ENCODE data around the gene ALOX5AP.
"Not testable (repeated sequence)": the region's sequence is repeated elsewhere in the genome, so short reads cannot be mapped to it uniquely, and the experiment has no call there.

Gene ALOX5AP

DNA sequence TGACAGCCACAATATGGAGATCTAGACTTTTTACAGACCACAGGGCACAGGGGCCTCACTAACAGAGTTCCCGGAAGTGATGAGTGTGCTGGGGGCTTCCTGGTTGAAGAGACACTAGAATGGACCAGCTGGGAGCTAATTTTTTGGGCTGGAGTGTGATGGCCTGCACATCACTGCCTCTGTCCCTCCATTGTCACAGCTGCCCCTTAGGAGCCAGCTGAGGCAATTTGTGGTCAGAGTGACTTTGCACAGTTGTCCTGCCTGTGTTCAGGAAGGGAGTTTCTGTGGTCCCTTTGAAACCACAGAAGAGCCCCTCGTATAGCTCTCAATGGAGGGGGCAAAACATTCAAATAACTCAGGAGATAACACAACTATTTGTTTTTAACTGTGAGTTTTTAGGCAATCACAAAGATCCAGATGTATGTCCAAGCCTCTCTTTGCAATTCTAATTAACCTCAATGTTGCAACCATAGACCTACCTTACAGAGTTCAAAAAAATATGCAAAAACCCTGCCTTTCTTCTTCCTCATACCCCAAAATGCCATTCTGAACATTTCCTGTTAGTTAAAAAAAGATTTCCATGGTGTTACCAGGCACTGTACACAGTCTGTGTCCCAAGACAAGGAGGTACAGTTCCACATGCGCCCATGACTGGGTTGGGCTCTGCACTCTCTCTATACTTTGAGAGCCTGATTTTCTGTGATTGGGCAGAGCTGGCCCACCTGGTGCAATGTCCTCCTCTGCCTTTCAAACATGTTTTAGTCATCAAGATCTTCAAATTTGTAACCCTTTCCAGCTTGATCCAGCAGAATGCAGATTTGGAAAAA, 2.4 kb downstream of the ALOX5AP start:
- DNase-seq (ENCODE audit: low spot score) = no peak

DNA sequence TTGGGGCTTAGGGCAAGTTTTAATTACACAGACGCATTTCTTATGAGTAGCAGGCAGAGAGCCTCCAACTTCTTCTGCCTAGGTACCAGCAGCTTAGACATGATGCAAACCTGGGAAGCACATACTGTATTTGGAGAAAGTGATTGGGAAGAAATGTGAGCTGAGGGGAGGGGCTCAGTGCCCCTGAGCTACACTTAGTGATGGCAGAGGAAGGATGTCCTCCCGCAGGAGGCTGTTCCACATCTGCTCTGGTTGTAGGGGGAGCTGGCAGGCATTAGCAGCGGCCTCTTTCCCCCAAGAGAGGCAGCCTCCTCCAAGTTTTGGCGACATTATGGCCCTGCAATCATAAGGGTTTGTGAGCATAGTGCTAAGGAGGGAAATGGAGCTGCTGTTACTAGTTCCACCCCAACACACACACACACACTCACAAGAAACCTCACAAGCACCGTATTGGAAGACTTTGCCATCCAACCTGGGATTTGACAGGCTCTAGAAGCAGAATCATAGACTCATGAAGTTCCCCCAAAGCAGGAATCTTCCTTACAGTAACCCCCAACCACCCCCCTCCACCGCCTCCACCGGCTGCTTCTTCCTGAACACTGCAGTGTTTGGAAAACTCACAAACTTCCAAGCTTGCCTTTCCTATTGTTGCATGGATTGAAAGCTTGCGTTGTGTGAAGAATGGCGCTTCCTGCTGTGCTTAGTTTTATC, 3.3 kb downstream of the ALOX5AP start:
- no peak for DNase-seq (ENCODE audit: low spot score)

DNA sequence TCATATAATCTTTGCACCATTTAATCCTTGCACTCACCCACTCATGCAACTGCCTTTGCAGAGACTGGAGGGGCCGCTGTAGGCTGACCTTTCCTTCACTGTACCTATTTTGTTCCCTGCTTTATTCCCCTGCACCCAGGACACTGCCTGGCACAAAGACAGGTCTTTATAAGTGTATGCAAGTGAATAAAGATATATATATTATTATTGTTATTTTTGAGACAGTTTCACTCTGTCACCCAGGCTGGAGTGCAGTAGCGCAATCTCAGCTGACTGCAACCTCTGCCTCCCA, 3.8 kb downstream of the ALOX5AP start:
- no peak for DNase-seq (ENCODE audit: low spot score)

DNA sequence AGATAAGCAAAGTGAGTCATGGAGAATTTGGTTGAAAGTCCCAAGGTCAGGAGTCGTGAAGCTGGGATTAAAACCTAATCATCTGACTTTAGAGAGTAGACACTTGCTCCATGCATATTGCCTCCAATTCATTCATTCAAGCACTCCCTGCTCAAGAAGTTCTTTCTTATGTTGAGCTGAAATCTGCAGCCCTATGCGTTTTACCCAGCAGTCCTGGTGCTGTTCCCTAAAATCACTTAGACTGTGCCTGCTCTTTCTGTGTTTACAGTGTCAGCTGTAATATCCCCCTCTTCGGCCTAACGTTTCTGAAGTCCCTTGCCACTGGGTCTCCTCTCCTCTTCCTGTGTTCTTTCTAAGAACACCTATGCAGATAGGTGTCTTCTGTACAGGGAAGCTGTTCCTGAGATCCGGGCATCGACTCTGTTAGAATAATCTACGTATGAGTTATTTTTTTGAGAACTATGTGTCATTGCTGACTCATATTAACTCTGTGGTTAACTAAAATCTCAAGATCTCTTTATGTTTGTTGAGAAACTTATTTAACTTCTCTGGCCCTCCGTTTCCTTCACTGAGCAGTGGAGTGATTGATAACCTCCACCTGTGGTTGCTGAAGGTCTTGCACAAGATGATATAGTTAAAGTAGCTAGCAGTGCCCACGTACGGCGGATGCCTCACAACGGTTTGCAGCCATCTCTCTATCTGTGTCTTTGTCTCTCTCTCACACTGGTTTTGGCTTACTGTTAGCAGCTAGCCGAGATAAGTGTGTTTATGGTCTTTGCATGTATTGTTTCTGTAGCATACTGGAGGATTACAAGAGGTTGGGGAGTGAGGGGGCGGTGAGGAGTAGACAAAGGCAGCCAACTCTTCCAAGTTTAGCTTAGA, 4.7 kb downstream of the ALOX5AP start:
- no peak for DNase-seq (ENCODE audit: low spot score)

DNA sequence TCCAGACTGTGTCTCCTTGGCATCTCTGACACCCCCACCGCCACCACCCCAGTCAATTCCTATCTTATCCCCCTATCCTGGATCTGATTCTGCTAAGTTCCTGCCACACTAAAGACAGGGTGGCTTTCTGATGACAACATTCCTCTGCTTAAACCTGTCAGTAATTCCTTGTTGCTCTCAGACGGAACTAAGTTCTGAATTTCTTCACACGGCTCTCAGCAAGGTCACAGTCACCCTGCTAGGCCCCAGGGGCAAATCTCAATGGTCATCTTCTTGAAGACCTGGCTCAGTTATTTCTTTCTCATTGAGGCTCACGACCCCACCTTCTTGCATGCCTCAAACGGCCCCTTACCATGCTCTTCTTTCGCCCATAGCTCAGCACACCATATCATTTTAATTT, 7.6 kb downstream of the ALOX5AP start:
- DNase-seq (ENCODE audit: low spot score) = no peak

DNA sequence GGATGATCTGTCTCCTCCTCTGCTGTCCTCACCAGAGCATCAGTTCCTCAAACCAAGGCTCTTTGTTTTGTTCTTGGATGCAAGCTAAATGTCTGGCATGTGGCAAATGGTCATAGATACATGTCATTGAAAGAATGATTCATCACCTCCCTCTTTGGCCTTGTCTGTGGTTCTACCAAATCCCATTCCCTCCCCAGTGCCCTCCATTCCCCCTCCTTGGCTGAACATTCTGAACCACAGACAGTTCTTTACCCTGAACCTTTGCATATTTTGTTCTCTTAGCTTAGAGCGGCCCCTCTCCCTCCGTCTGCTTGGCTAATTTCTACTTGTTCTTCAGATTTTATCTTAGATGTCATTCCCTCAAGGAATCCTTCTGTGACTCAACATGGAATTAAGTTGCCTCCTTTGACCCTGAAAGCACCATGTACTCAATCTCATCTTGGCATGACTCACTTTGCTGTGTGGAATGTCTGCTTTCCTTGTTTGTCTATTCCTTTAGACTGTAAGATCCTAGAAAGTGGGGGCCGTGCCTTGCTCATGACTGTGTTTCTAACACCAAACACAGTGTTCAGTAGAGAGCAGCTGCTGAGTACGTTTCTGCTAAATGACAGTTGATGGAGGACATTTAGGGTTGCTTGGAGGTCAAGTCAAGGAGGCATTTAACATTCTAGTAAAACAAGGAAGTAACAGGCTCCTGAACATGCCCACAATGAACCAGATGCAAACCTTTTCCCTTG, 8.1 kb downstream of the ALOX5AP start:
- no peak for DNase-seq (ENCODE audit: low spot score)

DNA sequence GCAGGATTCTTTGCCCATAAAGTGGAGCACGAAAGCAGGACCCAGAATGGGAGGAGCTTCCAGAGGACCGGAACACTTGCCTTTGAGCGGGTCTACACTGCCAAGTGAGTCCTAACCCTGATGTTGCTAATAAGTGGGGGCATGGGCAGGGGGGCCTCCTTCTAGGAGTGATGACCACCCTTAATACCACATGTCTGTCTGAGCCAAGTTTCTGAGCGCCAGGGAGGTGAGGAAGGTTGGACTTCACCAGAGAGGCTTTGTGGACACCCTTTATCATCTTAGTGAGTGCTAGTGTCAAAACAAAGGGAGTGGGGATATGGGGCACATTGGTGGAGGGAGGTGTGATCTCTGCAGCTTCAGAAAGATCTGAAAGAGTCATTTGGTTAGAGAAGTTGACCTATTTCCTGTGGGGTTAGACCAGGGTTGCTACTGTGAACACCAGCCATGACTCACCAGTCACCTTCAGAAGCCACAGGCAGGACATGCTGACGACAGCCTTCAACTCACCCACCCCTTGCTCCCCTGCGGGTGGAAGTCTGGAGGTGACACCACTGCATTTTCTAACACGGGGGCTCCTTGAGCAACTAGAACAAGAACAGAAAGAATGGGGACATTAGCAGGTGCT, 8.8 kb downstream of the ALOX5AP start:
- DNase-seq (ENCODE audit: low spot score) = no peak

DNA sequence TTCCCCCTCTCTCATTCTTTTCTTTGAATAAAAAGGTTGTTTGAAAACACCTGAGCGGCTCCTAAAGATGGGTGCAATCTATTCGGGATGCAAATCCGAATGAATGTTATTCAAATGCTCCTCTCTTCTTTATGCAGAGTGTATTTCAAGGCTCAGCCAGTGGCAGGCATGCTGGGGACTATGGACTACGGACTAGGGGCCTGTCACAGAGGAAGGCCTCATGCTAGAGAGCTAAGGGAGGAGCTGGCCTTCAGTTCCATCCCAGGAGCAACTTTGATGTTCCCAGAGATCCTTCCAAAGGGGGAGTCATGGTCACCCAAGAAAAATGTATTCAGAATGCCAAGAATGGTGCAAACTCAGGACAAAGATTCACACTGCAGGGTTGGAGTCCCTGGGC, 9.3 kb downstream of the ALOX5AP start:
- no peak for DNase-seq (ENCODE audit: low spot score)

DNA sequence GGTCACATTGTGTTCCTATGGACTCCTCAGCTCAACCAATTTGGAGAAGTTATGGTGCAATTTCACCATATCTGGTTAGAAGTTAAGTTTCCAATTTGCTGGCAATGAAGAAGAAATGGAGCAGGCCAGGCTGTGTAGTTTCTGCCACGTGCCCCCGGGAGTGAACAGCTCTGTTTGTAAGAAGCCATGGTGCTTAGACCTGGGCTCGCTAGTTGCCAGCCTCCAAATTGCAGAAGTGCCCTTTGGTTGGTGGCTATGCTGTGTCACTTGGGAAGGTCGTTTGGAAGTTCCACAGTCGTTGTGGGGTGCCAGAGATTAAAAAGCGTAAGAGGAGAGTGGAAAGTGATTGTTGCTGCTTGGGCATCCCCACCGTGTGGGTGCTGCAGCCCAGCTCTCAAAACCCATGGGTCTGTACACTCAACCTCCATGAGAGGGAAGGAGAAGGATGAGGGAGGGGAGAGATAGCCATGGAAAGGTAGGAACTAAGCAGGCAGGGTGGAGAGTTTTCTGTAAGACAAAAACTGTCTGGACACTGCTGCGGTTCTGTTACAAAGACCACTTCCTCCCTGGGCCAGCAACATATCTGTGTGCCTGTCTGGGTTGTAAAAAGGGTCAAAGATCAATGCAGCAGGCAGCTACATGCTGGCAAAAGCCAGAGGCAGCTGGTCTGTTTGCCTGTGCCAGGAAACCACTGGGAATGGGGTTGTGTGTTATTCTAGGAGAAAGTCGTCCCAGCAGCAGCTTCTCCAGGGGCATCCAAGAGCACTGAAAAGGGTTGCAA, 10.8 kb downstream of the ALOX5AP start:
- no peak for DNase-seq (ENCODE audit: low spot score)

DNA sequence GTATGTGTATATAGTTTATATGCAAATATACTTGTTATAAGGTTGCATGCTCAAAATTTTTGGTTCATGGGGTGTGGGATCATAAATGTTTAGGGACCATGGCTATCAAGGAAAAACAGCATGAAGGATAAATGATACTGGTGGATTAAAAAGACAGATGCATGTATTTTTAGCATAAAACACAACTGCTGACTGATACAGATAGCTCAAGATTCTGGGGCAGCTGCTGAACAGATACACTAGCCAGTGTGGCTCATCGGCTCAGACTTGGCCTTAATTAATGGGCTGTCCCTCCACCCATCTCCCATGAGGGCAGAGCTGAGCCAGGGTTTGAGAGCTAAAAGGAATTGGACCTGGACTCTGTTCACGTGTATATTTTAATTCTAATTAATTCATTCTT, 11.4 kb downstream of the ALOX5AP start:
- no peak for DNase-seq (ENCODE audit: low spot score)

DNA sequence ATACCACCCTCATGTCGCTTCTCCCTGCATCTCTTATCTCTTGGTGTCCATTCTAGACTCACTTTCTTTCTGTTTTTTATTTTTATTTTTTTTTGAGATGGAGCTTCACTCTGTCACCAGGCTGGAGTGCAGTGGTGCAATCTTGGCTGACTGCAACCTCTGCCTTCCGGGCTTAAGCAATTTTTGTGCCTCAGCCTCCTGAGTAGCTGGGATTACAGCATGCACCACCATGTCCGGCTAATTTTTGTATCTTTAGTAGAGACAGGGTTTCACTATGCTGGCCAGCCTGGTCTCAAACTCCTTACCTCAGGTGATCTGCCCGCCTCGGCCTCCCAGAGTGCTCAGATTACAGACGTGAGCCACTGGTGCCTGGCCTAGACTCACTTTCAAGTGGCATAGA, 12.5 kb downstream of the ALOX5AP start:
- DNase-seq (ENCODE audit: low spot score) = not testable (repeated sequence)

DNA sequence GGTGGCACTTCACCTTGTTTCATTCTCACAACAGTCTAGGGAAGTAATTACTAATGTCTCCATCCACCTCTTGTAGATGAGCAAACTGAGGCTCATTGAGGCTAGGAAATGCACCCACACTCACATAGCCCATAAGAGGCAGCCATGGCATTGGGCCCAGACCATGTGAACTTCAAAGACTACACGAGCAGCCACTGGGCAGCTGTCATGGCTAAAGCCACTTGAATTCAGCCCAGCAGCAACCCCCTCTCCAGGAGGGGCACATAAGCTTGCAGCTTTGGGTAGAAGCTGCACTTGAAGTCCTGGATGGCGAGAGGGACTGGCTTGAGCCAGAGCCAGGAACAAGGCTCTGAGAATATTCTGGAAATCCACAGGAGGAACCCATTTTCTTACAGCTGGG, 13.4 kb downstream of the ALOX5AP start:
- no peak for DNase-seq (ENCODE audit: low spot score)

DNA sequence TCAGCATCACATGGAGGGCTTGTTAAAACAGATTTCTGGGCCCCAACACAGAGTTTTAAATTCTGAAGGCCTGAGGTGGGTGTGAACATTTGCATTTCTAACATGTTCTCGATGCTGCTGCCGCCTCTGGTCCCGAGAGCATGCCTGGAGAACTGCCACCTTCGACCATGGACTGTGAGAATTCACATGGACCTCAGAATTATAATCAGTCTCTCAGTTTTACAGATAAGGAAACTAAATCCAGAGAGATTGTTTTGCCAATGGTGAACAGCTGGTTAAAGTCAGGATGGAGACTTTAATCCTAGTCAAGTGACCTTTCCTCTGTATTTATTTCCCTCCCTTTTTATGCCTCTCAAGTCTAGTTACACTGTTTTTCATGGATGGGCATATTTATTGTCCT, 14.7 kb downstream of the ALOX5AP start:
- DNase-seq (ENCODE audit: low spot score) = no peak

DNA sequence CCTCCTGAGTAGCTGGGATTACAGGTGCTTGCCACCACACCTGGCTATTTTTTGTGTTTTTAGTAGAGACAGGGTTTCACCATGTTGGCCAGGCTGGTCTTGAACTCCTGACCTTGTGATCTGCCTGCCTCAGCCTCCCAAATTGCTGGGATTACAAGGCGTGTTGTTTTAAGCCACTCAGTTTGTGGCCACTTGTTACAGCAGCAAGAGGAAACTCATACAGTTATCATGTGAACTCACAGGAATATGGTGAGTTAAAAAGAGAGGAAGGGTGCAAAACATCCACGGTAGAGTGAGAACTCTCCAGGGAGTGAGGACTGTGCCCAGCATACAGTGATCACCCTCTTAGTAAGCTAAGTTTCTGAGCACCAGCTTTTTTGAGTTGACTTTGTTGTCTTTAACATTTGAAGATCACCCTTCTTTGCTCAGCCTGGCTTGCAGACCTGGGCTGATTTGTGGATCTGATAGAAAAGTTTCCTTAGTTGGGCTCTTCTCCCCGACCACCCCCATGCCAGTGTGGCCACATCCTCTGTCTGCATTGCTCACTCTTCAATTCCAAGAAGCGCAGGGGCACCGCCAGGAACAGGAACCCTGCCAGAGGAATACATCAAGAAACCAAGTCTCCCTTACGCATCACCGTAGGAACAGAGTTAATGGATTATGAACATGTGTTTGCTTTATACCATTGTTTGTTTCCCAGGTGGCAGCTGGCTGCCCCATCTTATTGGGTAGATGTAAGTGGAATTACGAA, 16.0 kb downstream of the ALOX5AP start:
- no peak for DNase-seq (ENCODE audit: low spot score)

DNA sequence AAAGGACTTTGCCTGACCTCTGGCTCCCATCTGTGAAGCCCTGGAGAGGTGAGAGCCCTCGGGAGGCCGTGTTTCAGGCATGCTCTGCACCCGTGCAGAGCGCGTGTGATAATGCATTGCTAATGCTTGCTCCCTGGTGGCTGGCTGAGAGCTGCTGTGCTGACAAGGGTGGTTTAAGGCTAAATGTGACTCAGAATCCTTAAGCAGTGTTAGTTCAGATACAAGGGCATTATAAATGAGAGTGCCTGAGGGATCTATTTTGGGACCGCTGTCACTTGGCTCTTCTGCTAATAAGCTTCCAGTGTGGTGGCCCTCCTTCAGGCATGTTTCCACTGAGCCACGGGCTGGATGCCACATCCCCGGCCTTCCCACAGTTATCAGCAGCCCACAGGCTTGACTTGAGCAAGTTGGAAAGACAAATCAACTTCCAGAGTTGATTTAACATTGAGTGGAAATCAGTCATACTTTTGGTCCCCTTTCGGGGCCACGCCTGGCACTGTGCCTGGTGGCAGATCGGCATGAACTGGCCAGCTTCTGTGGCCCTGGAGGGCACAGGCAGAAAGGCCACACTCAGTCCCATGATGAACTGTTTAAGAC, 17.0 kb downstream of the ALOX5AP start:
- DNase-seq (ENCODE audit: low spot score) = no peak

DNA sequence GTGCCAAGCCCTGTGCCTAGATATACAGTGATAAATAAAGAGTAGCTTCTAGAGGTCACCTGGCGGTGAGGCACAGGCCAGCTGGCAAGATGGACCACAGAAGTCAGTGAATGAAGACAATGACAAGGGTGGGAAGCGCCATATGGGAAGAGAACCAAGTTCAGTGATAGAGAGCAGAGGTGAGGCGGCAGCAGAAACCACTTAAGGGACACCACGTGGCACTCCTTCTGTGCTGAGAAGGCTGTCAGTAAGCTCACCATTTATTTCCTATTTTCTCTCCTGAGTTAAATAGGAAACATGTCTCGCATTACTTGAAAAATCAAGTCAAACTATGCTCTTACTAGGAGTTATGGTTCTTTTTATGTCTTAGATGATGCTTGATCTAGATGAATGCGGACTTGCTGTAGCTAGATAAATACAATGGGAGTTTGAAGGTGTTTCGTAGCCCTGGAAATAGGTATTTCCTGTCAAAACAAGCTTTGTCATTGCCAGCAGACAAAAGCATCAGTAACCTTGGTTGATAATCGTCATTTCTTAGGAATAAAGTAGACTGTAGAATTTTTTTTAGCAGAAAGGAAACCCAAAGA, 17.8 kb downstream of the ALOX5AP start:
- no peak for DNase-seq (ENCODE audit: low spot score)

DNA sequence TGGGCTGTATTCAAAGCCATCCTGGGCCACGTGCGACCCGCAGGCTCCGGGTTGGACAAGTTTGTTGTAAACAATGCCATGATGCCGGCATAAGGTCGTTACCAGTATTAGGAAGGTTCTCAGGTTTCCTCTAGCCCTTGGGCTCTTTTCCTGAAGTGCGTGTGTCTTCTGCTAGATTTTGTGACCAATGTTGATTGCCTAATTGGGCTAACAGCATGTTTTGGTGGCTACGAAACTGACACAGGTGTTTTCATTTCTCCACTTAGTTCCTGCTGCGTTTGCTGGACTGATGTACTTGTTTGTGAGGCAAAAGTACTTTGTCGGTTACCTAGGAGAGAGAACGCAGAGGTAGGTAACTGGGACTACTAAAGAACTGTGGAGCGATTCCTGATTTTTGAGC, 20.3 kb downstream of the ALOX5AP start:
- DNase-seq (ENCODE audit: low spot score) = no peak

DNA sequence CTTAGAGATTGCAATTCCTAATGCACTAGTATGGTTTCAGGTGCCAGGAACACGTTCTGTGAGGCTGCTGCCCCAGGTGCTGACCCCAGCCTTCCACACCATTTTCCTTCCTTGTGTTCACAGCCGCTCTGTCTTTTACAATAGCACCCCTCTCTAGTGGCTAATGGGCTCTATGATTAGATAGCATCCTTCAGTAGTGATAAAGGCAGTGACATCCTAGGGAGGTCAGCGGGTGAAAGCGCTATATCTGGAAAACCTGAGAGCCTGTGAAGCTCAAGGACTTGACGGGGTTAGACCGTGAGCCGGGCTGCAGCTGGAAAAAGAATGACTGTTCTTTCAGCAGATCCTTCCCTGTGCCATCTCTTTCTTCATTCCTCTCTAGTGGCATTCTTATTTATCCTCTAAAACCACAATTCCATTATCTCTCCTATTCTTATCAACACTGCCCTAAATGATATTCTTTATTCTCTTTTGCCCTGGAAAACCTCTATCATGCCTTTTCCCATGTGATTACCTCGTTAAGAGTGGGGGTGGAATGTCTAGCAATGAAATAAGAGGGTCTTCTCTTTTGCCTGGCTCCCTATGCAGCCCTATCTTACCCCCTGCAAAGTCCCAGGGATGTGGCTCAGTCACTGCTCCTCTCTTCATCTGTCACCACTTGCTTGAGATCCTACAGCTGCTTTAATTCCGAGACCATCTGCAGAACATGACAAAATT, 21.8 kb downstream of the ALOX5AP start:
- no peak for DNase-seq (ENCODE audit: low spot score)

DNA sequence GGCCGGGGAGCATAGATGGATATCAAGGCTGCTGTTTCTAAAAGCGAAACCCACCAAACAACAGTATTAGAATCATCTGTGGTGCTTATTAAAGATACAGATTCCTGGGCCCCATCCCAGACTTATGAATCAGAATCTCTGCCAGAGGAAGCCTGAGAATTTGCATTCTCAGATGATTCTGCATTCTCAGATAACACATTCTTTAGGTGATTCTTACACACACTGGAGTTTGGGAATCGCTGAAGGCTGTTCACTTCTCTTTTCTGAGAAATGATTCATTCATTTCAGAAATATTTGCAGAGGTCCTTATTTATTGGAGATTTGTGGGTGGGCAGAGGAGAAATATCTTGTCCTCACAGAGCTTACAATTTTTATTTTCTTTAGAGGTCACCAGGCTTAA, 24.4 kb downstream of the ALOX5AP start:
- DNase-seq (ENCODE audit: low spot score) = no peak
